ENCODE results near the gene RAB30. TPM values are rescaled to one million over a fixed set of nuclear protein-coding genes. Genes with fewer than 3 reads are reported as not detected.

Gene RAB30
- total and polyA plus RNA-seq, 9 of the 15 experiments (the other 6 are each of a cell fraction or from before 2014, with no cell fraction given) = 0.29 to 1.3 (median 1.0) TPM

- TF ChIP-seq MGA (IDR thresholded peaks at IDR 0.05) (no peak), TAL1 (IDR thresholded peaks at IDR 0.05) (peak; percentile 82), USF1 (CRISPR knock-in tag; IDR thresholded peaks at IDR 0.05) (no peak), ZFP91 (CRISPR knock-in tag; IDR thresholded peaks at IDR 0.05) (no peak), NCOR1 (IDR thresholded peaks at IDR 0.05) (peak; percentile 74), ZC3H4 (CRISPR knock-in tag; IDR thresholded peaks at IDR 0.05; ENCODE audit: borderline replicate concordance) (no peak), ZNF57 (CRISPR knock-in tag; IDR thresholded peaks at IDR 0.05) (no peak), ZSCAN32 (CRISPR knock-in tag; IDR thresholded peaks at IDR 0.05) (no peak), NFE2 (IDR thresholded peaks at IDR 0.05; ENCODE audit: low read depth) (no peak), SMARCC2 (IDR thresholded peaks at IDR 0.05; ENCODE audit: low read depth) (no peak), NR2C2 (CRISPR knock-in tag; IDR thresholded peaks at IDR 0.05) (no peak), NR2C2 (tag; IDR thresholded peaks at IDR 0.05) (no peak), E2F3 (CRISPR knock-in tag; IDR thresholded peaks at IDR 0.05) (no peak), FOXJ2 (tag; IDR thresholded peaks at IDR 0.05) (no peak)
- TF ChIP-seq, protein P1, sequence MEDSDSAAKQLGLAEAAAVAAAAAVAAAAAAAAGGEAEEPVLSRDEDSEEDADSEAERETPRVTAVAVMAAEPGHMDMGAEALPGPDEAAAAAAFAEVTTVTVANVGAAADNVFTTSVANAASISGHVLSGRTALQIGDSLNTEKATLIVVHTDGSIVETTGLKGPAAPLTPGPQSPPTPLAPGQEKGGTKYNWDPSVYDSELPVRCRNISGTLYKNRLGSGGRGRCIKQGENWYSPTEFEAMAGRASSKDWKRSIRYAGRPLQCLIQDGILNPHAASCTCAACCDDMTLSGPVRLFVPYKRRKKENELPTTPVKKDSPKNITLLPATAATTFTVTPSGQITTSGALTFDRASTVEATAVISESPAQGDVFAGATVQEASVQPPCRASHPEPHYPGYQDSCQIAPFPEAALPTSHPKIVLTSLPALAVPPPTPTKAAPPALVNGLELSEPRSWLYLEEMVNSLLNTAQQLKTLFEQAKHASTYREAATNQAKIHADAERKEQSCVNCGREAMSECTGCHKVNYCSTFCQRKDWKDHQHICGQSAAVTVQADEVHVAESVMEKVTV (CRISPR knock-in tag; IDR thresholded peaks at IDR 0.05) = 0 out of 2 replicates have a peak, but pooled peaks have one; percentile 27
Observed at GRCh38 chr11:83088965-83089364, 17.3 kb upstream of the RAB30 start (continued).
